K562 (cell line): ENCODE data around the gene NINJ1. TPM values are rescaled to one million over a fixed set of nuclear protein-coding genes. Genes with fewer than 3 reads are reported as not detected.
A peak's percentile ranks its signal among the peaks of the same experiment; 100 is the strongest.

Source experiments
- ATAC-seq: fragments of 200-7000 bp; cut with Tn5 transposase; 3 replicates; pipeline ENCODE4 v1.9.1; 2020; ENCODE audit warnings: moderate library complexity
- BruUV-seq: library from RNA; stranded (reverse); fragments of 400-500 nt; replicated peaks from 2 replicates; lab custom pipeline; 2021; lab: Mats Ljungman, UMichigan
- CTCF ChIA-PET: fragments of 300-600 bp; formaldehyde crosslinking; extraction: SDS; loops from one replicate; lab custom pipeline; 2021; ENCODE audit warnings: low intra/inter-chr PET ratio; lab: Yijun Ruan, JAX
- POLR2A ChIA-PET: fragments of 300-600, 350-650 bp; sonication (Branson Sonifier 250); formaldehyde crosslinking; extraction: SDS; loops from one replicate; lab custom pipeline; 2021; ENCODE audit warnings: antibody characterized with exemption, inconsistent platforms; lab: Yijun Ruan, JAX
- DNase-seq, 4 experiments: peaks; one replicate each; pipeline versions ENCODE4 v3.0.0 to v3.0.0-alpha.2; 2011 to 2018; ENCODE audit warnings: low spot score in 3 of 4, mixed read lengths in 3 of 4; ENCODE audit errors: extremely low read depth in 1 of 4
- FAIRE-seq: peaks from 2 replicates; lab custom pipeline; 2011; peaks lifted over from hg19 to GRCh38; lab: Jason Lieb, UNC
- H2AFZ ChIP-seq: 2 replicates; pipeline ENCODE4 v1.6.0; 2011; ENCODE audit warnings: low read depth, low read length, control low read depth, inconsistent platforms
- H3K27ac ChIP-seq: fragments of 200-600 bp; 3 replicates; pipeline ENCODE4 v1.8.0; 2011; ENCODE audit warnings: low read depth, mild to moderate bottlenecking, control low read depth, inconsistent platforms, low read length, moderate library complexity, mixed read lengths; ENCODE audit errors: extremely low read depth
- H3K27me3 ChIP-seq, 2 experiments: fragments of 300-600 bp in 1 of 2; 2 replicates in 1 of 2; 3 replicates in 1 of 2; pipeline versions ENCODE4 v1.6.0 to v1.8.0; 2011; ENCODE audit warnings: inconsistent platforms in 2 of 2, low read length in 2 of 2, mild to moderate bottlenecking in 1 of 2, mixed read lengths in 1 of 2, moderate library complexity in 1 of 2; ENCODE audit not compliant: control insufficient read depth in 2 of 2, insufficient read depth in 2 of 2
- H3K36me3 ChIP-seq: fragments of 300-600 bp; 3 replicates; pipeline ENCODE4 v1.8.0; 2011; ENCODE audit warnings: mild to moderate bottlenecking, low read length, inconsistent platforms; ENCODE audit not compliant: control insufficient read depth, insufficient read depth
- H3K4me1 ChIP-seq, 2 experiments: fragments of 200-600 bp in 1 of 2; replicated peaks in 1 of 2; 2 replicates in 1 of 2; 3 replicates in 1 of 2; pipeline versions ENCODE4 v1.5.1 to v1.8.0; 2011; ENCODE audit warnings: inconsistent platforms in 2 of 2, low read length in 2 of 2, mild to moderate bottlenecking in 1 of 2, mixed read lengths in 1 of 2, moderate library complexity in 1 of 2; ENCODE audit not compliant: control insufficient read depth in 2 of 2, insufficient read depth in 2 of 2
- H3K4me2 ChIP-seq: 2 replicates; pipeline ENCODE4 v1.6.1; 2011; ENCODE audit warnings: low read length, control low read depth, inconsistent platforms, mixed read lengths; ENCODE audit not compliant: insufficient read depth
- H3K4me3 ChIP-seq: fragments of 200-600 bp; sonication (generic), shearing (Covaris generic); 2 replicates; pipeline ENCODE4 v1.5.1; 2016; ENCODE audit warnings: control low read depth, inconsistent platforms
- H3K79me2 ChIP-seq: fragments of 200-600 bp; 3 replicates; pipeline ENCODE4 v1.8.0; 2011; ENCODE audit warnings: low read length, inconsistent platforms; ENCODE audit not compliant: control insufficient read depth, insufficient read depth
- H3K9ac ChIP-seq, 2 experiments: 2 replicates each; pipeline versions ENCODE4 v1.6.0 to v1.6.1; 2011; ENCODE audit warnings: low read depth in 2 of 2, low read length in 2 of 2, control low read depth in 1 of 2, inconsistent platforms in 1 of 2, mild to moderate bottlenecking in 1 of 2, mixed read lengths in 1 of 2; ENCODE audit not compliant: insufficient read depth in 1 of 2
- H3K9me1 ChIP-seq: one replicate; pipeline ENCODE4 v1.6.0; 2011; ENCODE audit warnings: inconsistent platforms, mild to moderate bottlenecking, low read length, moderate library complexity; ENCODE audit not compliant: control insufficient read depth, insufficient read depth
- H3K9me3 ChIP-seq: replicated peaks from 2 replicates; pipeline ENCODE4 v1.5.1; 2011; ENCODE audit warnings: low read depth, low read length, inconsistent platforms; ENCODE audit not compliant: control insufficient read depth, insufficient read depth
- H4K20me1 ChIP-seq: replicated peaks from 2 replicates; pipeline ENCODE4 v1.6.1; 2011; ENCODE audit warnings: low read length, inconsistent platforms, mixed read lengths; ENCODE audit not compliant: control insufficient read depth, insufficient read depth
- CREB1 ChIP-seq, 2 experiments: sonication (generic) in 1 of 2; formaldehyde crosslinking in 1 of 2; IDR thresholded peaks; 2 replicates each; pipeline versions ENCODE4 v1.6.1 to v1.8.0; 2012 to 2022; ENCODE audit warnings: inconsistent platforms in 1 of 2, mild to moderate bottlenecking in 1 of 2, missing genetic modification reagents in 1 of 2, moderate library complexity in 1 of 2
- GTF2E2 ChIP-seq: fragments of 200-800 bp; sonication (Bioruptor generic); IDR thresholded peaks from 2 replicates; pipeline ENCODE4 v1.6.1; 2016; ENCODE audit warnings: missing genetic modification characterization, missing compliant biosample characterization
- HLTF ChIP-seq: fragments of 450-650 bp; IDR thresholded peaks from 2 replicates; pipeline ENCODE4 v1.6.1; 2016
- RBM25 ChIP-seq: fragments of 200-400 bp; formaldehyde crosslinking; IDR thresholded peaks from 2 replicates; pipeline ENCODE4 v1.6.1; 2018; ENCODE audit warnings: low read length, low read depth, moderate library complexity; ENCODE audit not compliant: severe bottlenecking
- WGBS: fragments of 100-300 bp; shearing (Covaris generic); methylation state at CpG from one replicate; pipeline ENCODE4 v1.1.6; 2016; ENCODE audit warnings: low coverage, mixed read lengths; ENCODE audit not compliant: insufficient coverage; ENCODE audit errors: missing lambda C conversion rate; 5-methylcytosine and 5-hydroxymethylcytosine counted together
- in situ Hi-C: fragments of 300-500 bp; cut with MboI; formaldehyde crosslinking; loops from 4 replicates; pipeline ENCODE4 v1.15.0; 2018; ENCODE audit warnings: inconsistent platforms, mixed read lengths
- intact Hi-C: fragments of 100-400 bp; cut with micrococcal nuclease; formaldehyde crosslinking; loops from 2 replicates; pipeline ENCODE4 v1.14.2; 2022
- polyA plus RNA-seq, 8 experiments: library from polyadenylated mRNA; depleted of rRNA in 4 of 8; stranded (reverse) in 5 of 8; unstranded in 3 of 8; fragments of >200 nt; fragmentation: Nextera tagmentation in 2 of 8; fragmentation: Illumina TruSeq in 1 of 8; extraction: Ambion mirVana in 2 of 8; extraction: Trizol in 1 of 8; gene quantifications; 2 replicates each; pipeline versions ENCODE4 v1.2.1 to v1.2.3, GENCODE V29; 2011 to 2014; ENCODE audit warnings: inconsistent platforms in 1 of 8, missing spikeins in 1 of 8
- total RNA-seq, 7 experiments: library from RNA; depleted of rRNA in 6 of 7; stranded (reverse); fragments of >200 nt in 6 of 7; fragmentation: Illumina TruSeq in 2 of 7; extraction: Trizol in 2 of 7; gene quantifications; 2 replicates each; pipeline versions ENCODE4 v1.2.1 to v1.2.3, GENCODE V29; 2011 to 2021; ENCODE audit warnings: low replicate concordance in 1 of 7

Gene NINJ1
- total and polyA plus RNA-seq, 9 of the 15 experiments (the other 6 are each of a cell fraction or from before 2014, with no cell fraction given): 0.13 to 8.4 (median 4.9) TPM

GRCh38 chr9:93156475-93157008 is 22.5 kb upstream of the NINJ1 start:
- ChIA-PET POLR2A (no interaction called here), CTCF (no interaction called here)
- no peaks in the 10 kb centered on the region for H3K9me1 ChIP-seq
- in situ Hi-C loops (no loop called here), intact Hi-C loops (no loop called here)
- H3K27me3 ChIP-seq: peaks cover 3 to 15% of the 10 kb centered on the region in 2 experiments; a peak in 3 of 5 replicates
- H2AFZ ChIP-seq: 0 out of 2 replicates have a peak overlapping the region, but pooled peaks have one; percentile 27
- TF ChIP-seq CREB1 (IDR thresholded peaks at IDR 0.05): no peak
- TF ChIP-seq CREB1 (CRISPR knock-in tag; IDR thresholded peaks at IDR 0.05): no peak
- TF ChIP-seq HLTF: 0 out of 2 replicates have a peak, but pooled peaks have one; percentile 50
- no peak for TF ChIP-seq GTF2E2
- peak; percentile 32 for TF ChIP-seq RBM25
- FAIRE-seq (no peak), DNase-seq (no peak), ATAC-seq (no peak)
- H3K36me3 ChIP-seq: no peaks in the 10 kb centered on the region
- H3K4me3 ChIP-seq: no peak overlapping the region
- H3K4me1 ChIP-seq: peaks cover 0 to 12% of the 10 kb centered on the region in 2 experiments; a peak in 2 of 5 replicates
- H4K20me1 ChIP-seq: 0 out of 2 replicates have a peak, but pooled peaks cover 8% of the 10 kb centered on the region
- no TSS peak for BruUV-seq
- WGBS: 38% methylated on average over 10 of the region's 11 CpGs
- no peaks in the 10 kb centered on the region for H3K9me3 ChIP-seq
- H3K79me2 ChIP-seq: no peaks in the 10 kb centered on the region
- no peak overlapping the region for H3K9ac ChIP-seq
- H3K27ac ChIP-seq: no peak overlapping the region
- no peak overlapping the region for H3K4me2 ChIP-seq
